Measurements from ENCODE around the gene PRXL2B. TPM values are rescaled to one million over a fixed set of nuclear protein-coding genes. Genes with fewer than 3 reads are reported as not detected.

The PRXL2B gene
- total RNA-seq, 2 donors from 2014 or later, result 27.4 to 36.3 TPM

DNA sequence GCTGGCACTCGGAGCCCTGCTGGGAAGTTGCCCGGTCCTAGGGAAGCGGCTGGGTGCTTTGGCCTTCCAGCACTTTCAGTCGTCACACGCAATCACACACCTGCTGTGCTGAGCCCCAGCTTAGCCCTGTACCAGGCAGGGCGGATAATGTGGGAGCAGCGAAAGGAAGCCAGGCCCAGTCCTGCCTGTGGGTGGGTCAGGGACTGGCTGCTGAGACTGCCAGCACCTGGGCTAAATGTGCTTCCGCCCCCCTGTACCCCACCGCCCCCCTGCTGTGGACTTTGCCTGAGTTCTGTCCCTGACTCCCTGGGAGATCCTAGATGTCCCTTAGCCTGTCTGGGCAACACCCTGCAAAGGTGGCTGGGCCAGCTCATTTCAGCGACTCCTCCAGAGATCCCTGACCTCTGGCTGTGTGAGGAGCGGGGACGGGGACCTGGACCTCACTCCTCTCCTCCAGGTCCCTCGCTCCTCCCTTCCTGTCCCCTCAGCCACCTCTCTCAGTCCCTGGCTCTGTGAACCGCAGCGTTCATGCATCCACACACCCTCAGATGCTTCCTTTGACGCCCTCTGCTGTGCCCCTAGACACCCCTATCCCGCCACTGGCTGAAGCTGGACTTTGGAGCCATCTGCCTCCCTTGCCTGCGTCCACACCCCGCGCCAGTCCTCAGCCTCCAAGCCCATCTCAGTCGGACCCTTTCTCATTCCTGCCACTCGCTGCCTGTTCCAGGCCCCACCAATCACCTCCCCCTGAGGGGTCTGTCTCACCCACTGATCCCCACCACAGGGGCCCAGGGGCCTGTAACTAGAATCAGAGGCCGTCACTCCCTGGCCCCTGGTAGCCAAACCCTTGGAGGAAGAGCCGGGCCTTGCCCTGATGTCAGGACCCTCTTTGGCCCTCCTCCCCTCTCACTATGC lies 44.8 kb downstream of the PRXL2B start:
- Mint-ChIP-seq H3K27ac (no peak overlapping the region), H3K4me1 (no peaks in the 10 kb centered on the region), H3K4me3 (no peak overlapping the region), H3K27me3 (peaks cover 24% of the 10 kb centered on the region), H3K9me3 (no peaks in the 10 kb centered on the region), H3K36me3 (ENCODE audit: low read depth) (no peaks in the 10 kb centered on the region)
- no peak for ATAC-seq (replicated peaks)

DNA sequence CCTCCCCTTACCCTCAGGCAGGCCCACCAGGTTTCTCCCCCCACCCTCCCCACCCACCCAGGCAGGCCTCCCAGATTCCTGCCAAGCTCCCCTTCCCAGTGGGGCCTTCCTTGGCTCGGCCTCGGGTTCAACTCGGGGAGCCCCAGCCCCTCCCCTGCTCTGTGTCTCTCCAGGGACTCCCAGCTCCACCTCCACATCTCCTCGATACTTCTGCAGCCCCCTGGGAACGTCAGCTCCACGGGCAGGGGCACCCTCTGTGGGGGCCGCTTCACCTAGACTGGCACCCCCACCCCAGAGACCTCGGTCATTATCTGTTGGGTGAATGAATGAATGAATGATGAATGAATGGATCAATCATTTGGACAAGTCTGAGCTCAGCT lies 45.5 kb downstream of the PRXL2B start:
- peaks cover 18% of the 10 kb centered on the region for H3K27me3 Mint-ChIP-seq
- no peak overlapping the region for H3K4me3 Mint-ChIP-seq
- no peaks in the 10 kb centered on the region for H3K4me1 Mint-ChIP-seq
- no peak for ATAC-seq (replicated peaks)
- H3K36me3 Mint-ChIP-seq (ENCODE audit: low read depth), result no peaks in the 10 kb centered on the region
- H3K9me3 Mint-ChIP-seq, result no peaks in the 10 kb centered on the region
- no peak overlapping the region for H3K27ac Mint-ChIP-seq

GRCh38 chr1:2632561-2633361 lies 46.2 kb downstream of the PRXL2B start, which contains the start of gene MMEL1:
TSS of gene MMEL1 (minus strand) at chr1:2633016. CDS start at chr1:2629484, 3,532 bp downstream.
- no peaks in the 10 kb centered on the region for H3K9me3 Mint-ChIP-seq
- H3K4me1 Mint-ChIP-seq, result no peaks in the 10 kb centered on the region
- H3K36me3 Mint-ChIP-seq (ENCODE audit: low read depth), result no peaks in the 10 kb centered on the region
- ATAC-seq (replicated peaks), result no peak
- H3K27me3 Mint-ChIP-seq, result peaks cover 12% of the 10 kb centered on the region
- no peak within 1 kb of the TSS for H3K27ac Mint-ChIP-seq
- H3K4me3 Mint-ChIP-seq, result no peak within 1 kb of the TSS

DNA sequence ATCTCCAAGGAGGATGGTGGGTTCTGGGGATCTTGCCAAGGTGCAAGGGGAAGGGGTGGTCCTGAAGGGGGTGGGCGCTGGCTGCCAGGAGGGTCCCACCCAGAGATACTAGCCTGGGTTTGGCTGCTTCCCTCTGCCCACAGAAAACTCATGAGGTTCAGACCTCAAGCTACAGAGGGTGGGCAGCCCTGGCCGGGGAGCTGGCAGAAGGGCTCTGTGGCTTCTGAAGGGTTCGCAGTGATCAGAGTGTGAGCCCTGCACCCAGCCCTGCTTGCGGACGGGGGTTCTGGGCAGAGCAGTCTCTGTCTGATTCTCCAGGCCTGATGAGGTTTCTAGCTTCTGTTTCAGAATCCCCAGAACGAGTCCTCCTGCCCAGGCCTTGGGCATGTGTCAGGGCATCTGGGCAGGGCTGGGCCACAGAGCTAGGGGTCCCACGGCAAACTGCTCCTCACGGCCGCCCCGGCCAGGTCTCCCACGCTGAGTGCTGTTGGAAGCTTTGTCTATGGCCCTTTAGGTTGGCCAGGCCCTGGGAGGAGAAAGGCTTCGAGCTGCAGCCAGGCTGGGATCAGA lies 46.9 kb downstream of the PRXL2B start:
- H3K4me3 Mint-ChIP-seq, result no peak overlapping the region
- H3K27ac Mint-ChIP-seq, result no peak overlapping the region
- H3K36me3 Mint-ChIP-seq (ENCODE audit: low read depth), result no peaks in the 10 kb centered on the region
- peaks cover 12% of the 10 kb centered on the region for H3K27me3 Mint-ChIP-seq
- ATAC-seq (replicated peaks), result no peak
- no peaks in the 10 kb centered on the region for H3K4me1 Mint-ChIP-seq
- no peaks in the 10 kb centered on the region for H3K9me3 Mint-ChIP-seq

- Mint-ChIP-seq H3K36me3 (ENCODE audit: low read depth) (no peaks in the 10 kb centered on the region), H3K27me3 (peaks cover 12% of the 10 kb centered on the region), H3K27ac (no peak overlapping the region), H3K4me3 (no peak overlapping the region), H3K4me1 (no peaks in the 10 kb centered on the region), H3K9me3 (no peaks in the 10 kb centered on the region)
- ATAC-seq (replicated peaks), result no peak
Observed at GRCh38 chr1:2633936-2634491, 47.4 kb downstream of the PRXL2B start.

GRCh38 chr1:2635361-2636010 lies 48.9 kb downstream of the PRXL2B start:
- no peaks in the 10 kb centered on the region for H3K36me3 Mint-ChIP-seq (ENCODE audit: low read depth)
- no peak overlapping the region for H3K27ac Mint-ChIP-seq
- H3K4me1 Mint-ChIP-seq, result no peaks in the 10 kb centered on the region
- ATAC-seq (replicated peaks), result no peak
- no peak overlapping the region for H3K4me3 Mint-ChIP-seq
- H3K27me3 Mint-ChIP-seq, result peaks cover 4% of the 10 kb centered on the region
- H3K9me3 Mint-ChIP-seq, result no peaks in the 10 kb centered on the region

DNA sequence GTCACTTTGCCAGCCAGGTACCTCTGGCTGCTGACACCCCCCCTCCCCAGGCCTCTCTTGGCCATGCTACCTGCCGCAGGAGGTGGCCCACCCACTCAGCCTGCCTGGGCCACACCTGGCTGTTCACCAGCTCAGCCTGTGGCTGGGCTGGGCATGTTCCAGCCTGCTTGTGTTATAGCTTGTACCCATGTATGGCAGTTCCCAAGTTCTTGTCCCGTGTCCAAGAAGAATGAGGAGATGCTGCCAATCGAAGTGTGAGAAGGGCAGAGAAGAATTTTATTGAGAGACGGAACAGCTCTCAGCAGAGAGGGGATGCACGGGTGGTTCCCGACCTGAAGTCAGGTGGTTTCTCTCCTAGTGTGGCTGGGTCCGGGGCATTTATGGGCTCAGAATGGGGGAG lies 50.2 kb downstream of the PRXL2B start:
- no peak for ATAC-seq (replicated peaks)
- Mint-ChIP-seq H3K9me3 (no peaks in the 10 kb centered on the region), H3K4me3 (no peak overlapping the region)

GRCh38 chr1:2637442-2638145 lies 51.0 kb downstream of the PRXL2B start:
- Mint-ChIP-seq H3K27ac (no peak overlapping the region), H3K36me3 (ENCODE audit: low read depth) (no peaks in the 10 kb centered on the region), H3K4me3 (no peak overlapping the region), H3K27me3 (no peaks in the 10 kb centered on the region), H3K4me1 (no peaks in the 10 kb centered on the region), H3K9me3 (no peaks in the 10 kb centered on the region)
- ATAC-seq (replicated peaks), result no peak

More for the DNA sequence above, 50.2 kb downstream of the PRXL2B start:
- H3K27ac Mint-ChIP-seq, result no peak overlapping the region
- no peaks in the 10 kb centered on the region for H3K36me3 Mint-ChIP-seq (ENCODE audit: low read depth)
- H3K4me1 Mint-ChIP-seq, result no peaks in the 10 kb centered on the region
- peaks cover under 1% of the 10 kb centered on the region for H3K27me3 Mint-ChIP-seq

DNA sequence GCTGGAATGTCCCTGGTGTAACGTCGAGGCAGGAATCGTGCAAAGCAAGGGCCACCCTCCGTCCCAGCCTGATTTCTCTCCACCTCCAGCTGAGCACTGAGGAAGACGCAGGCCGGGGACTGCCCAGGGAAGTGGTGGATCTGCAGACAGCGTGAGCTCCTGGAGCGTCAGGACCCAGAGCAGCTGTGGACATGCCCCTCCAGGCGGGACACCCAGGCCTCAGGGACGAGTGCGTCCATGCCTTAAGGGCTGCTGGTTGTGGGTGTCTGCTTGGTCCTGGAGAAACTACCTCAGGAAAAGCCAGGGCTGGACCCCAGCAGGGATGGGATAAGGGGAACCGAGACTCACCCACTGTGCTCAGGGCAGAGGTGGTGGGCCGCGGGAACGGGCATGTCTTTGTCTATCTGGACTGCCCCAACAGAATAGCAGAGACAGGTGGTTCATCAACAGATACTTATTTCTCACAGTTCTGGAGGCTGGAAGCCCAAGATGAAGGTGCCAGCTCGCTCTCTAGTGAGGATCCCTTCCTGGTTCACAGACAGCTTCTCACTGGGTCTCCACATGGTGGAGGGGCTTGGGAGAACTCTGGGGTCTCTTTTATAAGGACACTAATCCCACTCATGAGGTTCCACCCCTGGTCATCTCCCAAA lies 52.0 kb downstream of the PRXL2B start:
- H3K4me1 Mint-ChIP-seq, result no peaks in the 10 kb centered on the region
- ATAC-seq (replicated peaks), result no peak
- no peaks in the 10 kb centered on the region for H3K9me3 Mint-ChIP-seq
- H3K27me3 Mint-ChIP-seq, result no peaks in the 10 kb centered on the region
- H3K27ac Mint-ChIP-seq, result no peak overlapping the region
- no peaks in the 10 kb centered on the region for H3K36me3 Mint-ChIP-seq (ENCODE audit: low read depth)
- H3K4me3 Mint-ChIP-seq, result no peak overlapping the region

DNA sequence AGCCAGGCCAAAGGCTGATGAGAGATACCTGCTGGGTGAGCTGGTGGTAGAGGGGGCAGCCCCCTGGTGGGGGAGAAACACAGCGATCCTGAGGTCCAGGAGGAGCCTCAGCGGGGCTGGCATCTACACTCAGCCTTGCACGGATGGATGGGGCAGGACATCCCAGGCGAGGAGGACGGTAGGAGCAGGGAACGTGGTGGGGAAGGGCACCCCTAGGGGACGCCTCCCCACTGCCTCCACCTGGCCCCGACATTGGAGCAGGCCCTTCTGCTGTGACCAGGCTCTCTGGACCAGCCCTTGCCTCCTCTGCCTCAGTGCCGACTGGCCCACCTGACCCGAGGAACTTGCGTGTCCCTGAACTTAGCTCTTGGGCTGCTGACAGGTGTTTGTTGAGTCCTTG lies 52.6 kb downstream of the PRXL2B start:
- H3K36me3 Mint-ChIP-seq (ENCODE audit: low read depth), result no peaks in the 10 kb centered on the region
- ATAC-seq (replicated peaks), result no peak

DNA sequence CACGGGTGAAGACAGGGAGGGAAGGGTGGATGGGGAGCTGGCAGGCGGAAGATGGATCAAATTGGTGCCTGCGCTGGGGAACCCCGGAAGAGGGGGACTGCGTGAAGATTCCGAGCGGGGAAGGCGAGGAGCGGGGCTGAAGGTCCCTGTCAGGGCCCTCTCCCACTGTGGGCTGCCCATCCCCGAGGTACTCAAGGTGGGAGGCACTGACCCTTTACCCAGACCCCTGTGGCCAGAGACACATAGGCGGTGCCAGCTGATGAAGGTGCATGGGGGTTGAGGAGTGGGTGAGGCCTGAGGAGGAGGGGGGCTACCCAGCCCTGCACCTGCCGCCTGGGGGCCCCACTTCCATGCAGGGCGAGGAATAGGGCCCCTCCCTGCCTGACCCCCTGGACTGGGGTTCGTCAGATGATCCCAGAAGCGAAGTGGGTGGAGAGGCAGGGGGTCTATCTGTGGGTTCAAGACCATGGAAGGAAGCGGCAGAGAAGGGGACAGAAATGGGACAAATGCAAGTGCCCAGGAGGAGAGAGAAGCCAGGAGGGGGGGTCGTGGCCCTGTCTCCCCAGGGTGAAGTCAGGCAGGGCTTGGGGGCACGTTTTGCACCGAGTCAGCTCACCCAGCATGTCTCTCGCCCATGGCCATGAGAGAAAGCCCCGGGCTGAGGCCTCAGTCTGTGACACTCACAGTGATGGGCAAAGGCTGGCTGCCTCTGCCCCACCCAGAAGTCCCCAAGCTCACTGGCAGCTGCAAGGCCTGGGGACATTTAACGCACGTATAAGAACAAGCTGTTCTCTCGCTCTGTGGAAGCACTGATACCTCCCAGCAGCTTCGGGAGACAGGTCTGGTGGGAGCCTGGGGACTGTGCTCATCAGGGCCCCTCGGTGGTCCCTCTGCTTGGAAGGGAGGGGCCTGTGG lies 53.3 kb downstream of the PRXL2B start:
- Mint-ChIP-seq H3K27me3 (no peaks in the 10 kb centered on the region), H3K4me1 (no peaks in the 10 kb centered on the region), H3K4me3 (no peak overlapping the region), H3K36me3 (ENCODE audit: low read depth) (no peaks in the 10 kb centered on the region), H3K9me3 (no peaks in the 10 kb centered on the region), H3K27ac (no peak overlapping the region)
- ATAC-seq (replicated peaks), result no peak

More for the DNA sequence above, 52.6 kb downstream of the PRXL2B start:
- H3K4me3 Mint-ChIP-seq, result no peak overlapping the region
- no peaks in the 10 kb centered on the region for H3K4me1 Mint-ChIP-seq
- H3K27ac Mint-ChIP-seq, result no peak overlapping the region
- no peaks in the 10 kb centered on the region for H3K9me3 Mint-ChIP-seq
- H3K27me3 Mint-ChIP-seq, result no peaks in the 10 kb centered on the region

DNA sequence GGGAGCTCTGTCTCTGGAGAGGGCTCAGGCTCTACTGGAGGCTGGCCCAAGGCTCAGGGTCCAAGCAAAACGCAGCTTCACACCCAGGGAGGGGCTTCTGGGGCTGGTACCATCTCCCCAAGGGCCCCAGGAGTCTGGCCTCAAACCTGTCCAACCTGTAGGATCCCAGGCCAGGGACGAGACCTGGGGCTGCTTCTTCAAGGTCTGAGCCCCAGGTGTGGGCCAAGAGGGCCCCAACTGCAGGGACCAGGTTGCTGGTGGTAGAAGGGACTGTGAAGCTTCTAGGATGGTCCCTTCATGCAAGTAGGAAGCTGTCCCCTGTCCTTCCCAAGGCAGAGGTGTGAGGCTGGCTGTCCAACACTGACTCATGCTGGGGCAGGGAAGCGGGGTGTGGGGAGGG lies 54.0 kb downstream of the PRXL2B start:
- Mint-ChIP-seq H3K27me3 (no peaks in the 10 kb centered on the region), H3K4me1 (no peaks in the 10 kb centered on the region), H3K9me3 (no peaks in the 10 kb centered on the region), H3K36me3 (ENCODE audit: low read depth) (no peaks in the 10 kb centered on the region), H3K27ac (no peak overlapping the region), H3K4me3 (no peak overlapping the region)
- no peak for ATAC-seq (replicated peaks)

Measured in activated T-helper 17 cell treated with anti-CD3 and anti-CD28 coated beads, Interleukin-2, amount 50 U/mL, for 72 hours (primary cell).